GM18873 (cell line): ENCODE results near the gene RPS6KA4.

Experiments used
- ATAC-seq: cut with Tn5 transposase; IDR thresholded peaks from one replicate; pipeline ENCODE4 v1.9.1; 2021; ENCODE audit warnings: mild to moderate bottlenecking, moderate library complexity, moderate number of reproducible peaks; ENCODE audit not compliant: unreplicated experiment, low FRiP score

Gene RPS6KA4

DNA sequence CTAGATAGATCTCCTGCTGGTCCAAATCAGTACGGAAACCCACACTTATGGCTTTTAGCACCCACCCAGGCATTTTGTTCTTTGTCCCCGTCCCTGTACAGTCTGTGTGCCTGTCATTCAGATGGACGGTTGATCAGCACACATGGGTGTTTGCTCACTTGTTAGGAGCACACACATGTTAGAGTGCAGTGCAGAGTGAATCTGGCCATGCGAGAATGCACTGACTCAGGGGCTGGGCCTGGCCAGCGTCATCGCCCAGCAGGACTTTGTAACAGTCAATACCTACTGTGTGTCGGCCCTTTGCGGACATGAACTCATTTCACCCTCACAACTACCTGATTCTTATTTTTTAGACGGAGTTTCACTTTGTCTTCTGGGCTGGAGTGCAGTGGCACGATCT is 3.4 kb downstream of the RPS6KA4 start:
- no peak for ATAC-seq

DNA sequence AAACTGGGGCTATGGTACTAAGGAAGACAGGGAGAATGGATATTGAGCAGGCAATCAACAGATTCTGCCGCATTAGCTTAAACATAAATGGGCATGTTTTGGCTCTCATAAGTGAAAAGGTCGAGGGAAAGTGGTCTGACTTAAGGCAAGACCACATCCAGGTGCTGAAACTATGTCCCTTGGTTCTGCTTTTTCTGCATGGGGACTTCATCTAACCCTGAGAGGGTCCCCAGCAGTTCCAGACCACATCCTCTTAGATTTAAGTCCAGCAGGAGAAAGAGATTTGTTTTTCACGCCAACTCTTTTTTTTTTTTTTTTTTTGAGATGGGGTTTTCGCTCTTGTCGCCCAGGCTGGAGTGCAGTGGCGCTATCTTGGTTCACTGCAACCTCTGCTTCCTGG is 5.5 kb downstream of the RPS6KA4 start:
- ATAC-seq: no peak

DNA sequence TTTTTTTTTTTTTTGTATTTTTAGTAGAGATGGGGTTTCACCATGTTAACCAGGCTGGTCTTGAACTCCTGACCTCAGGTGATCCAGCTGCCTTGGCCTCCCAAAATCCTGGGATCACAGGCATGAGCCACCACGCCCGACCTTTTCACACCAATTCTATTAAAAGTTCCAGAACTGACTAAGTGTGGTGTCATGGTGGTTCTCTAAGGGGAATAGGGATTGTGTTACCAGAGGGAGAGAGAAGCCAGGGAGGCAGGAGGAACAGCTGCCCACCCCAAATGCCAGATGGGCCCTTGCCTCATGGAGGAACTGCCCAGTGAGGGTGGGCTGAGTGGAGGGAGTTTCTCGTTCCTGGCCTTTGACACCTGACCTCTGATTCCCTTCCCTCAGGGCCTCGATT is 5.9 kb downstream of the RPS6KA4 start:
- no peak for ATAC-seq

DNA sequence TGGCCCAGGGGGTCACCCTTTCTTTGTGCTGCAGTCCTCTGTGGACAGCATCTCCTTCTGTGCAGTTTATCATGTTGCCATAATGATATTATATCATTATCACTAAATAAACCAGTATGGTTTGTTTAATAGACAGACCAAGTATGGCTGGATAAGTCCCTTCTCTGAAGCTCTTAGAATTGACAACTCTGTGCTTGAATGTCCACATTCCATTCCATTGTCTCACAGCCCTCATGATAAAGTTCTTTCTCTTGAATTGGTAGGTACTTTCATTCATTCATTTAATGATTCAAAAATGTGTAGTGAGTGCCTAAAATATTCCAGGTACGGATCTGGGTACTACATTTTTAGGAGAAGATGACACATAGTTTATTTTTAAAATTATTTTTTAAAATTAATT is 7.8 kb downstream of the RPS6KA4 start:
- ATAC-seq: no peak

DNA sequence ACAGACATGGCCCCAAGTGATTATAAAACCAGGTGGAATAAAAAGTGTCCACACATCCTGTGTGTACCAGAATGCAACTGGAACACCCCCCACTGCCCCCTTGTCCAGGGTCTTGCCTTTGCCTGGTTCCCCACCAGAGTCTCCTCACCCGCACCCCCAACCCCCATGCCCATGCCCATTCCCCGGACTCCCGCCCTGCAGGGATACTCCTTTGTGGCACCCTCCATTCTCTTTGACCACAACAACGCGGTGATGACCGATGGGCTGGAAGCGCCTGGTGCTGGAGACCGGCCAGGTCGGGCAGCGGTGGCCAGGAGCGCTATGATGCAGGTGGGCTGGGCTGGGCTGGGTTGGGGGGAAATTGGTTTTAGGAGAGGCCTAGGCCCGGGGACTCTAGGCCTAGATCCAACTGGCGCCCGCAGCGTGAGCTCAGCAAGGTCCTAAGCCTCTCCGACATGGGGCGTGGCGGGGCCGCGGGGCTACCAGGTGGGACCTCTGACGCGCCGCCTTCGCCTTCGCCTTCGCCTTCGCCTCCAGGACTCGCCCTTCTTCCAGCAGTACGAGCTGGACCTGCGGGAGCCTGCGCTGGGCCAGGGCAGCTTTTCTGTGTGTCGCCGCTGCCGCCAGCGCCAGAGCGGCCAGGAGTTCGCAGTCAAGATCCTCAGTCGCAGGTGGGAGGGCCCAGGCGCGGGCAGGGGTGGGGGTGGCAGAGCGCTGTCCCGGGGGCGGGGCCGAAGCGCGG is 9.1 kb downstream of the RPS6KA4 start:
- ATAC-seq: no peak

DNA sequence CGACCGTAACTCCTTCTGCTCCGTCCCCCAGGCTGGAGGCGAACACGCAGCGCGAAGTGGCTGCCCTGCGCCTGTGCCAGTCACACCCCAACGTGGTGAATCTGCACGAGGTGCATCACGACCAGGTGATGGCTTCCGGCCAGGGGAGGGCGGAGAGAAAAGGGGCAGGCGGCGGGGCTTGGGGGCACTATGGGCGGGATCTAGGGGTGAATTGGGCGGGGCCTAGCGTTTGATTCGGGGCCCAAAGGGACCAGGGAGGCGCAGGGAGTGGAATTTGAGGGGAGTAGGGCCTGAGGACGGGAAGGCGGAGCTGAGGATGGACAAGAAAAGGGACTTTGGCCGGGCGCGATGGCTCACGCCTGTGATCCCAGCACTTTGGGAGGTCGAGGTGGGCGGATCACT is 9.7 kb downstream of the RPS6KA4 start:
- ATAC-seq: no peak

DNA sequence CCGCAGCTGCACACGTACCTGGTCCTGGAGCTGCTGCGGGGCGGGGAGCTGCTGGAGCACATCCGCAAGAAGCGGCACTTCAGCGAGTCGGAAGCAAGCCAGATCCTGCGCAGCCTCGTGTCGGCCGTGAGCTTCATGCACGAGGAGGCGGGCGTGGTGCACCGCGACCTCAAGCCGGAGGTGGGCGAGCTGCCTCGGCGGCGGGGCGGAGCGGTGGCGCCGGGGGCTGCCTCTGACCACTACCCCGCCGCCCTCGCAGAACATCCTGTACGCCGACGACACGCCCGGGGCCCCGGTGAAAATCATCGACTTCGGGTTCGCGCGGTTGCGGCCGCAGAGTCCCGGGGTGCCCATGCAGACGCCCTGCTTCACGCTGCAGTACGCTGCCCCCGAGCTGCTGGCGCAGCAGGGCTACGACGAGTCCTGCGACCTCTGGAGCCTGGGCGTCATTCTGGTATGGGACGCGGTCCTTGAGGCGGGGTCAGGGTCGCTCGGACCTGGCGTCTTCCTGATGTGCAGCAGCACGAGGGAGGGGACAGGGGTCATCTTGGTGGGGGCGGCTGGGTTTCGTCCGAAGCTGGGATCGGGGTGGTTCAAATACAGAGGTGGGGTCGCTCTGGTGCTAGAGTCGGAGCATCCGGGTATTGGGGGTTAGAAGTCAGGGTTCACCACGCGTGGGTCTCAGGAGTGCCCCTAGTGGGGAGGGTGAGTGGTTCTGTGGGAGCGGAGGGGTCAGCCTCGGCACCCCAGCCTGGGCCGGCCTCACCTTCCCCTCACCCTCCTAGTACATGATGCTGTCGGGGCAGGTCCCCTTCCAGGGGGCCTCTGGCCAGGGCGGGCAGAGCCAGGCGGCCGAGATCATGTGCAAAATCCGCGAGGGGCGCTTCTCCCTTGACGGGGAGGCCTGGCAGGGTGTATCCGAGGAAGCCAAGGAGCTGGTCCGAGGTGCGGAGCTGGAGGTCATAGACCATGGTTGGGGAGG is 10.8 kb downstream of the RPS6KA4 start:
- no peak for ATAC-seq

DNA sequence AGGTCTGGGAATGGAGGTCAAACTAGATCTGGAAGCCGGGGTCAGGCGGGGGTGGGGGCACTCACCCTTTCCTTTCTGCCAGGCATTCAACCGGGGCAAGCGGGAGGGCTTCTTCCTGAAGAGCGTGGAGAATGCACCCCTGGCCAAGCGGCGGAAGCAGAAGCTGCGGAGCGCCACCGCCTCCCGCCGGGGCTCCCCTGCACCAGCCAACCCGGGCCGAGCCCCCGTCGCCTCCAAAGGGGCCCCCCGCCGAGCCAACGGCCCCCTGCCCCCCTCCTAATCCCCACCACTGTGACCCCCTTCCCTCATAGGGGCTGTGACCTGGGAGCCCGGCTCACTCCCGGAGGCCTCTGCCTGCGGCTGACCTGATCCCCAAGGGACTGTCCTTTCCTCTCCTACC is 12.2 kb downstream of the RPS6KA4 start:
- ATAC-seq: no peak

DNA sequence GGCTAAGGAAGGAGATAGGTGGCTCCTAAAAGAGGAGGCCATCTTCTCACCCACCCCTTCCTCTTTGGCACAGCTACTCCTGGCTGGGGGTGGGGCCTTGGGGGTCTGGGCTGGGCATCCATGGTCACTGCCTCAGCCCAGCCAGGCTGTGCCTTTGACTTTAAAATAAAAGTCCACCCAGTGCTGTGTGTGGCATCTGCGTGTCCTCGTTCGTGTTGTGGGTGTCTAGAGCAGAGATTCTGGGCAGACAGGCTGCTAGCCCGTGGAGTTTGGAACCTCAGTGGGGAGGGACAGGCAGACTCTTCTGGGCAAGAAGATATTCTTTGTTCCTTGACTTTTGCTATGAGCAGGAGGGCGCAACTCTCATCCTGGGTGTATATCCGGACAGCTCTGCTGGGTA is 13.1 kb downstream of the RPS6KA4 start:
- no peak for ATAC-seq

DNA sequence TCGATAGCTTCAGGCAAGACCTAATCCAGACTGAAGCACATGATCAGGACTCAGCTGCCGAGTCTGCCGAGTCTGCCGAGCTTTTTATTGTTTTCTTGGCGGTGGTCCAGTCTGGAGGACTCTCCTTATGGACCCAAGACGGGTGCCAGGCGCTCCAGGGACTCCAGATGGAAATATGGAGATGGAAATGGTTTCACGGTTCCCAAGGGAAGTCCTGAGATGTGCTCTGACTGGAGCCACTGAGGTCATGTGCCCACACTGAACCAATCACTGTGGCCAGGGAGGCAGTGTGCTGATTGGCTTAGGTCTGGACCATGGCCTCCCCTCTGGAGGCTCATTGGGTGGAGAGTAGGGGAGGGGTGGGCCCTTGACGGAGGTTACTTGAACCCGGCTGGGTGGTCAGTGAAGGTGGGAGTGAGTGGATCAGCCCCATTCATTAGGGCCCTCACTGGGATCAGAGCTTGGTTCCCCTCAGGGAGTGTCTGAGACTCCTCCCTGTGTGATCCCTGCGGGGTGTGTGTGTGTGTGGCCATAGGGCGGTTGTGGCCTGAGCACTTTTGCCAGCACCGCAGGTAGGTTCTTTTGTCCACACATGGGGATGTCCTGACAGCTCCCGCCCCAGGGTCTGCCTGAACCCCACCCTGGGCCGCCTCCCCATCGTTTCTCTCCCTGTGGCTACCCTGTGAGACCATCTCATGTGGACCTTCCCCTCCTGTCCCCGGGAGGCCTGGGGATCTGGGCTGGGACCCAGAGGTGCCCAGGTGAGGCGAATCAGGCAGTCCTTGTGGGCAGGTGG is 14.0 kb downstream of the RPS6KA4 start:
- ATAC-seq: no peak

DNA sequence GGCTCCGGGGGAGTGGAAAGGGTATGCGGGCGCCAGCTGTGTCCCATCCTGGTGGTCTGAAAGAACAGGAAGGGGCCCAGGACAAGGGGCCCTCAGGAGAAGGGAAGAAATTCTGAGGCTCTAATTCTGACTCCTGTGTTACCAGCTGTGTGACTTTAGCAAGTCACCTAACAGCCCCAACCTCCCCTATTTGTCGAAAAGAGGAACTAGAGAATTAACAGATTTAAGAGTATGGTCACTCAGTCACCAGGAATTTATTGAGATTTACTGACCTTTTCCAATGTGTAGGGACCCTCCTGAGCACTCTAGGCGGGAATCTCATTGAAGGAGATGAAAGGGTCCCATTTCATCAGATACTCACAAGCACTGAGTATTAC is 14.6 kb downstream of the RPS6KA4 start:
- ATAC-seq: no peak

DNA sequence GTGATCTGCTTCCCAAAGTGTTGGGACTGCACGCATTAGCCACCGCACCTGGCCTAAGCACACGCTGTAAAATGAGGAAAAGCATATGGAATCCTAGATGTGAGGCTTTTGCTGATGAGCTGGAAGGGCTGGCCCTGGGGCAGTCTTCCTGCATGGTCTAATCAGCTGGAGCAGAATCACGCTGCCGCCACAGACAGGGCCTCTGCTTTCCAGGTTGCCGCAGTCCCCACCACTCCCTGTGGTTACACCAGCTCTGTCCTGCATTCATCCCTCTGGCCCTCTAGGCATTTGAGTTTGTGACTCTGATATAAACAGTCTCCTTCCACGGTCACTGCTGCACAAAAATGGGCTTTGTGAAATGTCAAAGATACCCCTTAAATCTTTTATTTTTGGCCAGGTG is 17.1 kb downstream of the RPS6KA4 start:
- no peak for ATAC-seq

DNA sequence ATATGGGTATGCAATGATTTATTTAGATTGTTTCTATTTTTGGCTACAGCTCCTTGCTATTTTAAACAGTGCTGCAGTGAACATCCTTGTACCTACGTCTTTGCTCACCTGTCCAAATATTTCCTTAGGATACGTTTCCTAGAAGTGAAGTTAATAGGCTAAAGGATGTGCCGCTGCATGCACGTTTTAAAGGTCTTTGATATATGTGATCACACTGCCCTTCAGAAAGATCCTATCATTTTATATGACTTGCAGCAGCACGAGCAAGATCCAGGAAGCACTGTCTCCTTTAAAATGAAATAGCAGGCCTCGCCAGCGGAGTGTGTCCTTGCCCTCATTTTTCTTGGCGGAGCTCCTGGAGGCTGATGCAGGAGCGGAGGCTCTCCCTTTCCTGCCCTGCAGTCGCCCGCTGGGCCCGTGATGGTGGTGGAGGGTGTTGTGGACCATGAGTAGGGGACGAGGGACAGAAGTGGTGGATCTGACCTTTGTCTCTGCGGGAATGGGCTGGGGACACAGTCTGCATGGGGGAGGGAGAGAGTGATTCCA is 19.4 kb downstream of the RPS6KA4 start:
- no peak for ATAC-seq

DNA sequence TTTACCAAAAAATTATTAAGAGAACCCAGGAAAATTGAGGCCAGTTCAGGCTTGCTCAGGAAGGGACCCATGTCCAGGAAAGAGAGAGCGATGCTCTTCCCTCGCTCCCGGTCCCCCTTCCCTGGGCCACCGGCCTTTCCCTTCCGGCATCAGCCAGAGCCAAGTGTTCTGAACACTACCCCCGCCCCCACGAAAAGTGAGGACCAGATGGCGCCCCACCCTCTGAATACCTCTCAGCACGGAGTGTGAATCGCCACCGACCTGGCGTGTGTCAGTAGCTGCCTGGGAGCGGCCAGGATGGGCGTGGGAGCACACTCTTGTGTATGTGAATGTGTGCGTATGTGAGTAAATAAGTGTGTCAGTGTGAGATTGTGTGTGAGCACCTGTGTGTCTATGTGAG is 20.2 kb downstream of the RPS6KA4 start:
- no peak for ATAC-seq

DNA sequence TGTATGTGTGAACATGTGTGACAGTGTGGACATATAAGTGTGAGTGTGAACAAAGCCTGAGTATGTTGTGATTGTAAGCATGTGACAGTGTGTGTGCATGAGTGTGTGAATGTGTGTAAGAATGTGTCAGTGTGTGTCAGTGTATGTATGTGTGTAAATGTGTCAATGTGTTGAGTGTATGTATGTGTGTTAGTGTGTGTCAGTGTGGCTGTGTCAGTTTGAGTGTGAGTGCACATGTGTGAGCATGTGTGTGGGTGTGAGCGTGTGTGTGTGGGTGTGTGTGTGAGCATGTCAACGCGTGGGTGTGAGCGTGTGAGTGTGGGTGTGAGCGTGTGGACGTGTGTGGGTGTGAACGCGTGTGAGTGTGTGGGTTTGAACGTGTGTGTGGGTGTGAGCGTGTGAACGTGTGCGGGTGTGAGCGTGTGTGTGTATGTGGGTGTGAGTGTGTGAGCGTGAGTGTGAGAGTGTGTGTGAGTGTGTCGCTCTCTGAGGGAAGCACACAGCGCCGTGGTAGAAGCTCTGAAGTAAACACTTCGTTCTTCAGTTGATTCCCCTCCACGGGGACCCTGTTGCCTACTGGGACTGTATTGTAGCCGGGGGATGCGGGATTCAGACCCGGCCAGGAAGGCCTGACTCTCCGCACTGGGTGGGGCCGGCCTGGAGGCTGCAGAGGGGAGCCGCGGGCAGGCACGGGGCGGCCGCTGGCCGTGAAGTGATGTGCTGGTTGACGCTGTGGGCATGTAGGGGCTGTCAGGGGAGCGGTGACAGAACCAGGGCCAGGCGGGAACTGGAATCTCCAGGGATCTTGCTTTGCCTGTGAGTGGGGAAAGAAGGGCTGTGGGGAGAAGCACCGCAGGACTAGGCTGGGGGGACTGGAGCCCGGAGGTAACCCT is 21.1 kb downstream of the RPS6KA4 start:
- ATAC-seq: no peak

DNA sequence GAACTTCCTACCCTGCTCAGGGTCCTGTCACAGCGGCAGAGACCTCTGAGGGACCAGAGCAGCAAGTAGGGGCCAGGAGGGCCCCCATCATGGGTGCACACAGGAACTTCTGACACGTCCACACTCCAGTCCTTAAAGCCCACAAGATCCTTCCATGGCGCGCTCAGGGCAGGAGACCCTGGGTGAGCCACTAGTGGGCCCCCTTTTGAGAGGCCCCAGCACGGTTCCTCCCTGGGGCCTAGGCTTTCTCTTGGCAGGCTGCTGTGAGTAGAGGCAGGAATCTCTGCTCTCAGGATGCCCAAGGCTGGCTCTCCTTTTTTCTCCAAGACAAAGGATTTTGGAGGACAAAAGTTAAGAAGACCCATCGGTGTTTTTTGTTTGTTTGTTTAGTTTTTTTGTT is 22.4 kb downstream of the RPS6KA4 start:
- no peak for ATAC-seq

DNA sequence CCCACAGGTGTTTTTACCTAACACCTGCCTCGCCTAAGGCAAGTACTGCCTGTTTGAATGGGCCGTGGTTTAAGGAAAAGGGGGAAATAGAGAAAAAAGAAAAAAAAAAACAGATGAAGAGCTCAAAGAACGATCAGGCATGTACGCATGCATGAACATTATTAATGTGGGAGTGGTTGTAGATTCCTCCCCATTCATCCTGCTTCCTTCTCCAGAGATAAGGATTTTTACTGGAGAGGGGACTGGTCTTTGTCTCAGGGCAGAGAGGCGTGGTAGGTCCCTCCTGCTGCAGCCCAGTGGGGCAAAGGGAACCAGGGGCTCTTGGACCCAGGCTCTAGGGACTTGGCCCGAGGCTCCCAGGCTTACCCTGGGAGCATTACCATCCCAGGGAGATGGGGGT is 23.1 kb downstream of the RPS6KA4 start:
- no peak for ATAC-seq

DNA sequence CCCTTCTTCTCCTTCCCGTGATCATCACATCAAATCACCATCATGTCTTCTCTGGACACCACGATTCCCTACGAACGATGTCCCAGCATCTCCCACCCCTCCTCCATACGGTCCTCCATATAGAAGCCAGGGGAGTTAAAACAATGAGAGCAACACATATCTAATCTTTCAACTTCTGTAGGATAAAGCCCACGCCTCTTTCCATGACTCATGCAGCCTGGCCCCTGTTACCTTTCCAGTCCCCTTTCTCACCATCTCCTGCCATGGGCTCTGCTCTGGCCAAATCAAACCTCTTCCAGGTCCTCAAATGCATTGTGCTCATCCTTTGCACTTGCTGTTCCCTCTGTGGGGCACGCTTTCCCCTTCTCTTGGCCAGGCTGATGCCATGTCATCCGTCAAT is 23.6 kb downstream of the RPS6KA4 start:
- no peak for ATAC-seq

DNA sequence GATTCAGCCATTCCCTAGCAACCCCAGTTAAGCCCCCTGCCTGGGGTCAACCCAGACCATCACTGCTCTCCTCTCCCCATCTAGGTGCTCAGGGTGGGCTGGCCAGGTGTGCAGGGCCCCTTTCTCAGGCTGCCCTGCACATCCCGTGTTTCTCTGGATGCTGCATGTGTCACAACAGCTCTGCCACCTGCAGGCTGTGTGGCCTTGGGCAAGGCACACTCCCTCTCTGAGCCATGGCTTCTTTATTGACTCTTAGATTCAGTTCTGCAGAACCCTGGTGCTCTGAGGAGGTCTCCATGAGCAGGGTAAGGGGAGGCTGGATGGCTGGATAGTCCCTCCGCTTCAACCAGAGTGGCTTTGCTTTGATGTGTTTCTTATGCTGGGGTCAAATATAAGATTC is 24.6 kb downstream of the RPS6KA4 start:
- ATAC-seq: no peak
